KBM-7 (cell line): ENCODE data around the gene ELMOD3.

ENCODE experiments used
- DNase-seq: peaks from one replicate; pipeline ENCODE4 v3.0.0-alpha.2; 2015
- in situ Hi-C: fragments of 300-500 bp; cut with MboI; formaldehyde crosslinking; loops from 2 replicates; pipeline ENCODE4 v1.14.3; 2020; ENCODE audit warnings: low sequenced_read_pairs, low pct_unique_long_range_greater_than_20kb, mixed read lengths

Gene ELMOD3

DNA sequence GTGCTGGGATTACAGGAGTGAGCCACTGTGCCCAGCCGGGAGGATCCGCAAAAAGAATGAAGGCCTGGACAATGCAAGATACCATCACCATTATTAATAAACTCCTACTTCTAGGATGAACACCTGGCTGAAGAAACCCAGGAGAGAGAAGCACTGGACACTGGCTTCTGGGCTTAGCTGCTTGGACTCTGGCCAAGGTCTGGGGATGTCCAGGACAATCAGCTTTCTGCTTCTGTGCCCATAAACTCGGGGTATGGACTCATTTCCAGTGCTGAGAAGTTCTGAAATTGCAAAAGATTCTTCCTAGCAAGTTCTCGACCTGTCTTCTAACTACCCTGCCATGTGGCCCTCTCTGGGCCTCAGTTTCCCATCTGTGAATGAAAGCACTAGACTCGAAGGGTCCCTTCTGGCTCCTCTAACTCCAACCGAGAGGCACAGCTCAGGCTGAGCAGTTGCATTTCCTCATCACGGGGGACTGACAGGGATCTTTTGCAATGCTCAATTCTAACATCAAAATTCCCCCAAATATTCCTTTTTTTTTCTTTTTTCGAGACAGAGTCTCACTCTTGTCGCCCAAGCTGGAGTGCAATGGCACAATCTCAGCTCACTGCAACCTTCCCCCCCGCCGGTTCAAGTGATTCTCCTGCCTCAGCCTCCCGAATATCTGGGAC lies 61.5 kb downstream of the ELMOD3 start:
- no peak for DNase-seq
- in situ Hi-C loops = no loop called here

DNA sequence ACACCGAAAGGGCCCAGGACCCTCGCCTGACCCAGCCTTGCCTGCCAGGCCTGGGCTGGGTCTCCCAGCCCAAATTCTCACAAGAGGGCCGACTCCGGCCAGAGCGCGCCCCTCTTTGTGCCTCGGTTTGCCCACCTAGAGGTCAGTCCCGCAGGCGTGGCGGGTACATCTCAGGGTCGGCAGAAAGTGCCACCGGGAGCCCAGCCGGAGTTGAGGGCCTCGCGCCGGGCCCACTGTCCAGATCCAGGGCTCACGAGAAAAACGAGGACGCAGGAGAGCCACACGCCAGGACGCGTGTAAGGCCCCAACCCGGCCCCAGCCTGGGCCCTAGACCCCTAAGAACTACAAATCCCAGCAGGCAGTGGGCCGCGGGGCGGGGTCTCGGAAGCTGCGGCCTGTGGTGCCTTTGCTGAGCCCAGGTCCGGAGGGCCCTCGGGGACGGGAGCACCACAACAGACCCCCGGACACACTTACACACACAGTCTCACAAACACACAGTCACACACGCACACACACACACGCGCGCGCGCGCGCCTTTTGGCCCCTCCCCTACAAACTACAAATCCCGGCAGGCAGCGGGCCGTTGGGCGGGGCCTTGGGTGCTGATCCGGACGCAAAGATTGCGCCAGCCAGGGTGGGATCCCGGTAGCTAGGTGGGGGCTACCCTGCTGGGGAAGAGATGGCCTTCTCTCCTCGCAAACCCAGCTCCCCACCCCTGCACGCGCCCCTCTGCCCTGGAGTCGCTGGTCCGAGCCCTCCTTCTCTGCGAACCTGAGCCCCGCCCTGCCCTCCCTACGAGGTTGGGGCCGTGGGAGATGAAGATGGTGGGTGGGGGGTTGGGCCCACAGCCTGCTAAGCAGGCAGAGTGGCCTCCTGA lies 63.8 kb downstream of the ELMOD3 start, which contains the start of gene SH2D6:
SH2D6 (plus strand) TSS at position 583 of the 877 bp plus-strand sequence. CDS start 10,752 bp downstream, outside the sequence.
- in situ Hi-C loops = no loop called here
- DNase-seq = peak; percentile 88

DNA sequence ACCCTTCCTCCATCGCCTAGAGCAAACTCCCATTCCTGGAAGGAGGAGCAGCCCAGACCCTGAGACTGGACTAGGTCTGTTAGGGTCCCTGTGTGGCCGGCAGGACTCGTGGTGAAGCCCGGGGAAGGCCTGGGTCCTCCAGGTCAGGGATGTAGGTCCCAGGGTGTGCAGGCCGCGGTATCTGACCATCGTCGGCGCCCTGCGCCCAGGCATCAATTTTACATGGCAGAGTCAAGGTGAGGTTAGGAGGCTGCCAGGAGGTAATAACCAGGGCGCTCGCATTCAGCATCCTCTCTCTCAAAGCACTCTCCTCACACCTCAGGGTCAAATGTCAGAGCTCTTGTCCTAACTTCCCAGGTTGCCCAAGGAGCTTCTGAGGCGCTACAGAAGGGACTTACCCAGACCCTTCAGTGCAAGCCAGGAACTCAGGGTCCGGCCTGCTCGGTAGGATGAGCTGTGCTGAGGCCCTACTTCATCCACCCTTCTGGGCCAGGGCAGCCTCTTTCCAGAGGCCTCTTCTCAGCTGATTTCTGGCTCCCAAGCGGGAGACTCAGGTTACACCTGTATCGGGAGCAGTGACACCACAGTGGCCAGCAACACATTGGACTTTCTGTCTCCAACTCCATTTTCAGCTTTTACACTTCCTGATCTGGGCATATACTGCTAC lies 64.6 kb downstream of the ELMOD3 start:
- no peak for DNase-seq
- in situ Hi-C loops = no loop called here

DNA sequence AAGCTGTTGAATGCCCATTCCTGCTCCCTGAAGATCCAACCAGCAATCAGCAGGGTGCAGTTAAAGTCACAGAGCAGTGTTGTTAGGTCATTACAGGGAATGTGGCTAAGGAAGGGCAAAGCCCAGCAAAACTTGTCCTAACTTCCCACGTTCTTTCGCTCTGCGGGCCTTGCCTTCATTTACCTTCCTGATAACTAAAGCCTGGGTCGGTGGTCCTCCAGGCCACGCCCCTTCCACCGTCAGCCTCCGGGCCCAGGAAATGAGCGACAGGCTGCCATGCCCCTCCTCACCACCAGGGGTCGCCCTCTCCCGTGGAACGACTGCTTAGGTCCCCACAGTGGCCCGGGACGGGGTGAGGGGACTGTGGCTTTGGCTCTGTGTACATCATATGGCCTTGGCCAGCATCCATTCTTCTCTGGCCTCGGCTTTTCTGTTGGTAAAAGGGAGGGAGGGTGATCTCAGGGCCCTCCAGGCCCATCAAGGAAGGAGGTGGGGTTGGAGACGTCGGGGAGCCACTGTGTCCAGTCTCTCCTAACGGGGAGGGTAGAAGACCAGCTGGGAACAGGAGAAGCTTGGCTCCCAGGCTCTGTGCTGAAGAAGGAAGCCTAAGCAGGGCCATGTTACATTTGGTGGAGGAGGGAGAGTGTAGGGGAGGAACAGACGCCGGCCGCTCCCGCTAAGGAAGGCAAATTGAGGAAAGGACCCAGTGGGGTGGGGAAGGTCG lies 66.1 kb downstream of the ELMOD3 start:
- DNase-seq = peak; percentile 93

DNA sequence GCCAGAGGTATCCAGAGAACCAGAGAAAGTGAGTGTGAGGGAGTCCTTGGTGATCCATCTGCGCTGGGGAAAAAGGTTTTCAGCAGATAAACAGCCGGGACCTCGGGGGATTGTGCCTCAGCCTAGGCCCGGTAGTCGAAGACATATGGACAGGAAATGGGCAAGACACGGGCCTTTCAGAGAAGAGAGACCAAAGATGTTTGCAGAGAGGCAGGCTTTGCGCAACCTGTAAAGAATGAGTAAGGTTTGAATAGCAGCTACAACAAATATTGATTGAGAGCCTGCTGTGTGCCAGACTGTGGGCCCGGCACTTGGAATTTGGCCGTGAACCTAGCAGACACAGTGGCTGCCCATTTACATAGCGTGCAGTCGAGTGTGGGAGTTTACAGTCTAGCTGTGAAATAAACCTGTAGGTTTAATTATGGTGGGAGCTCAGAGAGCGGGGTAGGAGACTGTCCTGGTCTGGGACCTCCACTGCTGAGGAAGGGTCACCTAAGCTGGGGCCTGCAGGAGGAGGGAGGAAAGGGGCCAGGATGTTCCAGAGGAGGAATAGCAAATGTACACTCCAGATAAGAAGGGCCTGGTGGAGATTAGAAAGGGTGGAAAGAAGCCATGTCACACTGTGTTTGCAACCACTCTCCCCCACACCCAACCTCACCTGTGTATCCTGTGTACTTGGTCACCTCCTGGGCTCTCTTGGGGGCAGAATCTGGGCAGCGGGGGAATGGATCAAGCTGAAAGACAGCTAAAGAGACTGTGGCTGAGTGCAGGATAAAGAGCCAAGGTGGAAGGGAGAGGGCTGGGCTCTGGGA lies 66.9 kb downstream of the ELMOD3 start:
- in situ Hi-C loops = no loop called here
- peak; percentile 23 for DNase-seq

More for the DNA sequence above, 66.1 kb downstream of the ELMOD3 start:
- in situ Hi-C loops = no loop called here

DNA sequence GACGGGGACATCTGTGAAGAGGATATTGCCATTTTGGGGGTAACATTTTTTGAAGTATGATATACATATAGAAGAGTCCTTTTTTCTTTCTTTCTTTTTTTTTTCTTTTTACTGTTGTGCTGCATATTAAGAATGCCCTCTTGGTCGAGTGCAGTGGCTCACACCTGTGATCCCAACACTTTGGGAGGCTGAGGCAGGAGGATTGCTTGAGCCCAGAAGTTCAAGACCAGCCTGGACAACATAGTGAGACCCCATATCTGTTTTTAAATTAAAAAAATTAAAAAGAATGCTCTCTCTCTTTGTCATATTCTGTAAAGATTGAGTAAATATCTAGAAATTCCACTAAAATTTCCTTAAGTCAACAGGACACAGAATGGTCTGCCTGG lies 67.5 kb downstream of the ELMOD3 start:
- in situ Hi-C loops = no loop called here
- no peak for DNase-seq

DNA sequence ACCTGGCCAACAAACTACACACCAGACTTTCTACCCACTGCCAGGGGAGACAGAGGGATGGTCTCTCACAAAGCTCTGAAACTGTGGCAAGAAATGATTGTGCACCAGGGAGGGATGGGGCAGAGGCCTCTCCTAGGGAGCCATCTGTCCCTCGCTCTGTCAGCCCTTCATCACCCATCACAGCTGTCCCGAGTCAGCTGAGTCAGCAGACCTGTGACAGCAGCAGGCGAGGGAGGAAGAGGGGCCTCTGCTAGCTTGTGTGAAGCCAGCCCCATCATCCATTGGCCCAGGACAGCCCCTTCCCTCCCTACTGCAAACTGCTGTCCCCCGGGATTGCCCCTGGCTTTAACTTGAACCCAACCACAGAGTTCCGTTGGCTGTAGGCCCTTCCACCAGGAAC lies 69.0 kb downstream of the ELMOD3 start:
- no peak for DNase-seq
- in situ Hi-C loops = no loop called here

DNA sequence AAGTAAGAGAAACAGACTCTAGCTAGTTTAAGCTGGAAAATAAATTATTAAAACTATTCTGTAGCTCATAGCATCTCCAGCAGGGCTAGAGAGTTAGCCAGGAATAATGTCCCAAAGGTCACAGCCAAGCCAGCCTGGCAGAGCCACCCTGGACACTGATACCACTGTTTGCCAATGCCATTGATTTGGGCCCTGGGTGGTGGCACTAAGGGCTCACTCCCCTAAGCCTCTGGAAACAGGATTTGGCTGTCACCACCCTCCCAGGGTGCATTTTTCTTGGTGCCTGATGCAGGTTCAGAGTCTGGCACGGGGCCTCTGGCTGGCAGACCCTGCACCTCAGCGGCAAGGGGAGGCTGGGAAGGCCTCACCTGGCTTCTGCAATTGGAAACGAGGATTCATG lies 71.0 kb downstream of the ELMOD3 start:
- in situ Hi-C loops = no loop called here
- no peak for DNase-seq

DNA sequence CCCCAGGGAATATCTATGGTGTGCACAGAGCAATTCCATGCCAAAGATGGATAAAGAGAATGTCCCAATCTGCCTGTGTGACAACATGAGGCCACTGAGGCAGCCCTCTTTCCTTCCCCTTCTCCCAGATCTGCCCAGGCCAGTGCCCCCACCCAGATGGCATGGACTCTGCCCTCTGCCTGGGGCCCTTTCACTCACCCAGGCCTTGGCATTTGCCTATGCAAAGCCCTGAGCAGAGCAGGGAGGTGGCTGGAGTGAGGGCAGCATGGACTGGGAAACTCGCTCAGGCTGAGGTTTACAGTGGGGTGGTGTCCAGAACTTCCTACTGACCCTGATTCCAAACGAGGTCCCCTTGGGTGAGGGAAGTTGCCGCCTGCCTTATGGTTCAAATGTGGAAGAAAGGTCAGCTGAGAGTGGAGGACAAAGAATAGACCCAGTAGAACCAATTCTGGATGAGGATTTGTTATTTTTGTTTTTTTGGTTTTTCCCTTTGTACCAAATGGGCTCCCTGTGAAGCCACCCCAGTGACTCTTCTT lies 72.8 kb downstream of the ELMOD3 start:
- in situ Hi-C loops = no loop called here
- no peak for DNase-seq

DNA sequence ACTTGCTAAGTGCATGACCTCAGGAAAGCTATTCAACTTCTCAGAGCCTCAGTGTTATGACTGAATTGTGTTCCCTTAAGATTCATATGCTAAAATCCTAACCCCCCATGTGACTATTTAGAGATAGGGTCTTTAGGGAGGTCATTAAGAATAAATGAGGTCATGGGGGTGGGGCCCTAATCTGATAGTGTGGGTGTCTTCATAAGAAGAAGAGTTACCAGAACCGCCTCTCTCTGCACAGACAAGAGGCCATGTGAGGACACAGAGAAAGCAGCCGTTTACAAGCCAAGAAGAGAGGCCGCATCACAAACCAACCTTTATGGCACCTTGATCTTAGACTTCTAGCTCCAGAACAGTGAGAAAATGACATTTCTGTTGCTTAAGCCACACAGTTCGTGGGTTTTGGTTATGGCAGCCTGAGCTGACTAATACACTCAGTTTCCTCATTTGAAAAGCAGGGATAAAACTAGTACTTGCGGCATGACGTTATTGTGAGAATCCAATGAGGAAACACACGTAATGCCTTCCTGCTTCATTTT lies 73.8 kb downstream of the ELMOD3 start:
- in situ Hi-C loops = no loop called here
- DNase-seq = peak; percentile 22

DNA sequence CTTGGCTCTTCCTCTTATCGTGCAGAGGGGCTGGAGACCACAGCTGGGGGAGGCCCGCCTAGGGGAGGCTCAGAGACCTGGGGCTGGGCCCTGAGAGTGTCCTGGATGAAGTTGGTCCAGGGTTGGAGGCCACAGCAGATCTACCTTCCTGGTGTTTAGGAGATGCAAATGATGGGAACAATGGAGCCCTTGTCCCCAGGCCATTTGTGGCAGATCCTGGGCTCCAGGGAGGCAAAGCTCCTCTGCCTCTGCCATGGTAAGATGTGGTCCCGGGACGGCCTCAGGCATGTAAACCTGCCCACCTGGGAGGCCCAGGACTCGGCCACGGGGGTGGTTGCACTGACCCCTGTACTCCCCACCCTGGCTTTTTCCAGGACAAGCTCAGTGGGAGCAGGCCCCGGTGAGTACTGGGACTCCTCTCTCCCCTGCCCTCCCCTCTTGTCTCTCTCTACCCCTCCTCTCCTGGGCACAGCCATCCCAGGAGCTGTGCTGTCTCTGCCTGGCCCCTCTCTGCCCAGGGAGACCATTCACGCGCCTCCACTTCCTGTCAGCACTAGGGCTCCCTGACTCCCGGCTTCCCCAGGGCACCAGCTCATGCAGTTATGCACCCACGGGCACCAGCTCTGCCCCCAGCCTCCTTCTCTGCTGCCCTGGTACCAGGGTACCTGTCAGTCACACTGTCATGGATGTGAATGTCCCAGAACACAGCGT lies 74.8 kb downstream of the ELMOD3 start:
- DNase-seq = no peak
- in situ Hi-C loops = no loop called here

DNA sequence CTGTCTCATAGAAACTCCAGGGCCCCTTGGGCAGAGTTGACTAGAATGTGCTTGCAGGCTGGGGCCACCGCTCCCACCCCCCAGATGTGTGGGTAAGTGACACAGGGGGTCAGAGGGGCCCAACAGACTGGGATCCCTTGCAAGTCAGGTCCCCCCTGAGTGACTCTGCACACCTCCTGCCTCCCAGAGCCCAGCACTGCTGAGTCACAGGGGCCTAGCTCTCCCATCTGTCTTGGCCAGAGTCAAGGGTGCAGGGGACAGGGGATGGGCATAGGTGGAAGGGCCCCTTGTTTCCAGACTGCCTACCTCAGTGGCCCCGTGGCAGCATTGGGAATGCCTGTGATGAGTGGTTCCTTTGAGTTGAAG lies 75.3 kb downstream of the ELMOD3 start:
- in situ Hi-C loops = no loop called here
- no peak for DNase-seq

DNA sequence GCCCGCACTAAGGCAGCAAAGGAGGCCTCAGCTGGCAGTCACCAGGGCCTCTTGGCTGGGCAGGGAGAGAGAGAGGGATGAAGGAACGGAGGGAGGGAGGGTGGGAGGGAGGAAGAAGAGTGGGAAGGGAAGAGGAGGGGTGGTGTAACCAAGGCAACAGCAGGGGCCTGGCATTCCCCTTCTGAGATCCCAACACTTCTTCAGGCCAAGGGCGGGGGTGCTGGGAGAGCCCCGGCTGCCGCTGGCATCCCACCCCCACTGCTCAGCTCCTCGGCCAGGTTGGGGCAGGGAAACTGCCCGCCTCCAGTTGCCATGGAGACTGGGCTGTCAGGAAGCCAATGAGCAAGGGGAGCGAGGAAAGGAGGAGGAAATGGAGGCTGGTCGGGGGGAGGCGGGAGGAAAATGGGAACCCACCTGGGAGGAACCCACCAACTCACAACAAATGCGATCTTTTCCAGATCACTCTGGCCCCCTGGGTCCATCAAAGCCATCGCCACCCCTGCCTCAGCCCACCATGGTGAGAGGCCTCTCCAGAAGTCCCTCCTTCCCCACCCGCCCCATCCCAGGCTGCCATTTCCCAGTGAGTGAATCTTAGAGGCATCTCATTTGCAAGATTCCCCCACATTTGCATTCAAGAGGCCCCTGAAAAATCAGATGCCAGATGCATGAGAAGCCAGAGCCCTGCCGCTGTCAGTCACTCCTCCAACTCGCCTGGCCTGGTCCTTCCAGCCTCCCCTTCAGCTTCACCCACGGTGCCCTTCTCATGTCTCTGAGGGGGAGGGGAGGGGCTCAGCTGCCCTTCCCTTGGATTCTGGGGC lies 76.4 kb downstream of the ELMOD3 start:
- DNase-seq = no peak
- in situ Hi-C loops = no loop called here

DNA sequence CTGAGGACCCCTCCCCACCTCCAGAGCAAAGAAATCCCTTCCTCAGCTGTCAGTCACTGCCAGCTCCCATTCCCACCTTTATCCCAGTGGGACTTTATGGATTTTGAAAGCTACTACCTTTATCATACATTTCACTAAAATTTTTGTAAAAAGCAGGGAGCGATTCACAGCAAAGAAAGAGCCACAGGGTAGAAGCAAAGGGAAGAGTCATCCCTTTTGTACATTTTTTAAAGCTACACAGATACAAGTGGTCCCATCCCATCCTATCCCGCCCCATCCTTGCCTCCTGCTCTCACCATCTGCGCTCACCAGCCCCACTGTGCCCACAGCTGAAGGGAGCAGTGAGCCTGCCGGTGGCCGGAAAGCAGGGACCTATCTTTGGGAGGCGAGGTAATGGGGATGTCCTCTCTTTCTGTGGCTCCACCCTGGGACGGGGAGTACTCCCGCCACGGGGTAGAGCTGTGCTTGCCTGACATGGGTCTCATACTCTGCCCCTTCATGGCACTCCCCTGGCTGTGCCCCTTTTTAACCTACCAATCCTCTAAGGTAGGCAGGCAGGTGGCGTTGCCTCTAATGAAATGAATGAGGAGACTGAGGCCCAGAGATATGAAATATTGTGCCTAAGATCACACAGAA lies 77.1 kb downstream of the ELMOD3 start:
- DNase-seq = no peak
- in situ Hi-C loops = no loop called here

DNA sequence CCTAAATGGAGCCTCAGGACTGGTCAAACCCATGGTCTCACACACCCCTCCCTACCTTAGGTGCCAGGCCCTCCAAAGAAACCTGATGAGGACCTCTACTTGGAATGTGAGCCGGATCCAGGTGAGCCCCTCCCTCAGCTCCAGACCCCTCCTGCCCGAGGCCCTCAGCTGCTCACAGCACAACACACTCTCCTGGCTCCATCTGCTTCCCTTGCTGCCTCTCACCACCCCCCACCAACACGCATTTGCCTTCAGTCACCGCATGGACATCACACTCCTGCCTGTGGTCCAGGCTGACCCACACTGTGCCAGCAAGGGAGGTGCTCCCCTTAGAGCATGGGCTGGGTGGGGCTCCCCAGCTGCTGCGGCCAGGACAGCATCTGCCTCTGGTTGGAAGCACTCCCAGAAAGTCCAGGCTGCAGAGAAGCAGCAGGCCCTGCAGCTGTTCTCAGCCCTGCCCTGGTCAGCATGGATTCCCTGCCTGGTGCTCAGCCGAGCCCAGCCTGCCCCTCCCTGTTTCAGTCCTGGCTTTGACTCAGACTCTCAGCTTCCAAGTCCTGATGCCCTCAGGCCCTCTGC lies 79.0 kb downstream of the ELMOD3 start:
- in situ Hi-C loops = no loop called here
- DNase-seq = no peak

DNA sequence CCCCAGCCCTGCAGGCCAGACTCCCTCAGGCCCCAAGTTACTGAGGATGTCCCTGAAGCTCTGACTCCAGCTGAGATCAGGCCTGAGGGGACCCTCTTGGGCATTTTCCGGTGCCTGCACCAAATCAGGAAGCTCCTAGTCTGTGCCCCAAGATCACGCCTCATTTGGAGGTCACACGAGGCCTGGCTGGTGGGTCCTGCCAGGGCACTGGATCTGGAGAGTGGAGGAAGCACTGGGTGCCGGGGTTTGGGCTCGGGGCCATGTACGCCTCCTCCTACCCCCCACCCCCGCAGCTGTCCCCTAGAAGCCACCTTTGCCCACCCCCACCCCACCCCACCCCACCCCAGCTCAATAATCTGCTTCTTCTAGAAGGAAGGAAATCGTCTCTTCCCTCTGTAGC lies 80.1 kb downstream of the ELMOD3 start:
- in situ Hi-C loops = no loop called here
- no peak for DNase-seq
